Thoracic aorta (tissue), 2 donors: Measurements from ENCODE around the gene MSN. TPM values are rescaled to one million over a fixed set of nuclear protein-coding genes. Genes with fewer than 3 reads are reported as not detected.

Experiments
- ATAC-seq: fragments of 150-250 bp; one replicate; pipeline ENCODE4 v1.8.0; 2017; ENCODE audit warnings: low read depth; ENCODE audit not compliant: insufficient number of reproducible peaks, low FRiP score
- DNase-seq: peaks from one replicate; pipeline ENCODE4 v3.0.0-alpha.2; 2020; ENCODE audit warnings: low spot score
- H3K27ac ChIP-seq, 2 donors: fragments of 200-600 bp; sonication (generic); 1 replicate in 1 of 2; 2 replicates in 1 of 2; pipeline ENCODE4 v1.5.1; 2016; ENCODE audit warnings: mild to moderate bottlenecking in 2 of 2, moderate library complexity in 2 of 2
- H3K27me3 ChIP-seq: fragments of 200-600 bp; sonication (generic); replicated peaks from 2 replicates; pipeline ENCODE4 v1.6.0; 2016; ENCODE audit warnings: mild to moderate bottlenecking; ENCODE audit not compliant: insufficient read depth
- H3K36me3 ChIP-seq: fragments of 200-600 bp; sonication (generic); one replicate; pipeline ENCODE4 v1.5.1; 2016
- H3K4me1 ChIP-seq, 2 donors: fragments of 200-600 bp; sonication (generic); 1 replicate in 1 of 2; 2 replicates in 1 of 2; pipeline versions ENCODE4 v1.5.1 to v1.6.0; 2016; ENCODE audit warnings: low read depth in 2 of 2, mild to moderate bottlenecking in 1 of 2; ENCODE audit not compliant: control insufficient read depth in 1 of 2
- H3K4me3 ChIP-seq: fragments of 200-600 bp; sonication (generic); 2 replicates; pipeline ENCODE4 v1.5.1; 2016; ENCODE audit warnings: mild to moderate bottlenecking
- H3K9me3 ChIP-seq: fragments of 200-600 bp; sonication (generic); 2 replicates; pipeline ENCODE4 v1.5.1; 2016
- CTCF ChIP-seq: fragments of 200-600 bp; sonication (generic); IDR thresholded peaks from one replicate; pipeline ENCODE4 v1.5.1; 2019; ENCODE audit warnings: antibody characterized with exemption
- total RNA-seq, 2 donors: library from RNA; depleted of rRNA; stranded (reverse); fragments of >200 nt; gene quantifications; one replicate each; pipeline versions ENCODE4 v1.1.0 to v1.2.3, GENCODE V29; 2016

Gene MSN
- total RNA-seq, 2 donors from 2014 or later = 365 to 428 TPM

- H3K36me3 ChIP-seq = no peaks in the 10 kb centered on the region
- H3K27me3 ChIP-seq = no peaks in the 10 kb centered on the region
- no peaks in the 10 kb centered on the region for H3K9me3 ChIP-seq
- peaks cover 0 to 11% of the 10 kb centered on the region in 2 donors for H3K4me1 ChIP-seq
- ATAC-seq (peak; percentile 7), DNase-seq (no peak)
- TF ChIP-seq CTCF = no peak
- H3K27ac ChIP-seq = peak overlapping the region; percentile 61 to 99
- H3K4me3 ChIP-seq = peak overlapping the region; percentile 93
Observed at GRCh38 chrX:65667157-65667502, 324 bp upstream of the MSN start.

GRCh38 chrX:65668377-65669310 lies 1.2 kb downstream of the MSN start:
- Histone ChIP-seq H3K36me3 (no peaks in the 10 kb centered on the region), H3K4me3 (peak overlapping the region; percentile 93), H3K4me1 (peaks cover 7 to 26% of the 10 kb centered on the region in 2 donors), H3K27ac (peak overlapping the region; percentile 98 to 99), H3K9me3 (no peaks in the 10 kb centered on the region), H3K27me3 (no peaks in the 10 kb centered on the region)
- no peak for TF ChIP-seq CTCF
- DNase-seq (peak; percentile 32), ATAC-seq (peak; percentile 87)

- Histone ChIP-seq H3K4me1 (peaks cover 31 to 53% of the 10 kb centered on the region in 2 donors), H3K9me3 (no peaks in the 10 kb centered on the region), H3K36me3 (no peaks in the 10 kb centered on the region), H3K27me3 (no peaks in the 10 kb centered on the region), H3K27ac (peak overlapping the region; percentile 28 to 92), H3K4me3 (peak overlapping the region; percentile 62)
- no peak for TF ChIP-seq CTCF
- DNase-seq = no peak
- no peak for ATAC-seq
Observed at GRCh38 chrX:65671286-65671685, 3.8 kb downstream of the MSN start.

GRCh38 chrX:65671966-65672365 lies 4.5 kb downstream of the MSN start:
- Histone ChIP-seq H3K27me3 (no peaks in the 10 kb centered on the region), H3K4me1 (peaks cover 38 to 59% of the 10 kb centered on the region in 2 donors), H3K9me3 (no peaks in the 10 kb centered on the region), H3K27ac (peak overlapping the region; percentile 28 to 92), H3K4me3 (peak overlapping the region; percentile 62), H3K36me3 (no peaks in the 10 kb centered on the region)
- no peak for DNase-seq
- ATAC-seq = no peak
- TF ChIP-seq CTCF = no peak

- peak overlapping the region; percentile 50 to 92 for H3K27ac ChIP-seq
- peaks cover 47 to 76% of the 10 kb centered on the region in 2 donors for H3K4me1 ChIP-seq
- H3K36me3 ChIP-seq = no peaks in the 10 kb centered on the region
- H3K9me3 ChIP-seq = no peaks in the 10 kb centered on the region
- H3K4me3 ChIP-seq = peak overlapping the region; percentile 62
- no peak for ATAC-seq
- no peaks in the 10 kb centered on the region for H3K27me3 ChIP-seq
- DNase-seq = no peak
- TF ChIP-seq CTCF = no peak
Observed at GRCh38 chrX:65673857-65674203, 6.4 kb downstream of the MSN start.
